Activated T-helper 1 cell treated with anti-CD3 and anti-CD28 coated beads, Interleukin-12 subunit alpha, Interleukin-12 subunit beta, Interleukin-2, Interleukin-4 antibody, amounts not matched to agents 30 ng/mL and 10 ng/mL and 1 ng/mL, durations not matched to agents 14 hours and 24 hours and 36 hours (primary cell): ENCODE measurements around the gene SV2C. TPM values are rescaled to one million over a fixed set of nuclear protein-coding genes. Genes with fewer than 3 reads are reported as not detected.
"Not testable (repeated sequence)": the region's sequence is repeated elsewhere in the genome, so short reads cannot be mapped to it uniquely, and the experiment has no call there.

ENCODE experiments used
- DNase-seq: peaks from one replicate; pipeline ENCODE4 v3.0.0; 2021; ENCODE audit warnings: low spot score
- H3K27ac Mint-ChIP-seq: one replicate; pipeline ENCODE4 v1.8.0; 2021; ENCODE audit warnings: mild to moderate bottlenecking, mixed read lengths
- H3K27me3 Mint-ChIP-seq: one replicate; pipeline ENCODE4 v1.8.0; 2022; ENCODE audit warnings: mild to moderate bottlenecking, moderate library complexity, mixed read lengths; ENCODE audit not compliant: insufficient read depth
- H3K36me3 Mint-ChIP-seq: one replicate; pipeline ENCODE4 v1.8.0; 2021; ENCODE audit warnings: low read depth, mixed read lengths
- H3K4me1 Mint-ChIP-seq: one replicate; pipeline ENCODE4 v1.8.0; 2021; ENCODE audit warnings: low read depth, mixed read lengths
- H3K4me3 Mint-ChIP-seq: one replicate; pipeline ENCODE4 v1.8.0; 2021; ENCODE audit warnings: mild to moderate bottlenecking, moderate library complexity, mixed read lengths
- H3K9me3 Mint-ChIP-seq: one replicate; pipeline ENCODE4 v1.8.0; 2021; ENCODE audit warnings: mixed read lengths
- intact Hi-C: fragments of 100-400 bp; cut with micrococcal nuclease; formaldehyde crosslinking; loops from one replicate; pipeline ENCODE4 v1.15.1; 2024
- total RNA-seq: library from RNA; stranded (reverse); gene quantifications from 2 replicates; pipeline ENCODE4 v1.2.3, GENCODE V29; 2022

SV2C gene
- total RNA-seq, 1 donor from 2014 or later, result 0.05 TPM

GRCh38 chr5:76223696-76224095 is 140.5 kb downstream of the SV2C start:
- Mint-ChIP-seq H3K27ac (no peak overlapping the region), H3K9me3 (peaks cover 6% of the 10 kb centered on the region), H3K4me1 (no peaks in the 10 kb centered on the region), H3K27me3 (peaks cover 7% of the 10 kb centered on the region), H3K36me3 (no peaks in the 10 kb centered on the region), H3K4me3 (no peak overlapping the region)
- intact Hi-C loops, result no loop called here
- DNase-seq, result no peak

- intact Hi-C loops, result no loop called here
- no peaks in the 10 kb centered on the region for H3K36me3 Mint-ChIP-seq
- H3K4me1 Mint-ChIP-seq, result no peaks in the 10 kb centered on the region
- no peak for DNase-seq
- no peaks in the 10 kb centered on the region for H3K9me3 Mint-ChIP-seq
- no peak overlapping the region for H3K4me3 Mint-ChIP-seq
- peaks cover 7% of the 10 kb centered on the region for H3K27me3 Mint-ChIP-seq
- no peak overlapping the region for H3K27ac Mint-ChIP-seq
Measured at GRCh38 chr5:76224898-76225297, 141.7 kb downstream of the SV2C start.

GRCh38 chr5:76225336-76225735 is 142.2 kb downstream of the SV2C start:
- H3K27me3 Mint-ChIP-seq, result peaks cover 7% of the 10 kb centered on the region
- no peaks in the 10 kb centered on the region for H3K36me3 Mint-ChIP-seq
- intact Hi-C loops, result no loop called here
- H3K4me1 Mint-ChIP-seq, result no peaks in the 10 kb centered on the region
- no peak overlapping the region for H3K4me3 Mint-ChIP-seq
- DNase-seq, result no peak
- H3K27ac Mint-ChIP-seq, result no peak overlapping the region
- H3K9me3 Mint-ChIP-seq, result no peaks in the 10 kb centered on the region

- Mint-ChIP-seq H3K27ac (no peak overlapping the region), H3K4me1 (no peaks in the 10 kb centered on the region), H3K9me3 (no peaks in the 10 kb centered on the region), H3K4me3 (no peak overlapping the region), H3K36me3 (no peaks in the 10 kb centered on the region), H3K27me3 (no peaks in the 10 kb centered on the region)
- intact Hi-C loops, result no loop called here
- DNase-seq, result no peak
Measured at GRCh38 chr5:76229900-76230299, 146.7 kb downstream of the SV2C start.

GRCh38 chr5:76230711-76231285 is 147.6 kb downstream of the SV2C start:
- Mint-ChIP-seq H3K27ac (no peak overlapping the region), H3K9me3 (no peaks in the 10 kb centered on the region), H3K4me3 (no peak overlapping the region), H3K4me1 (no peaks in the 10 kb centered on the region), H3K36me3 (no peaks in the 10 kb centered on the region), H3K27me3 (no peaks in the 10 kb centered on the region)
- intact Hi-C loops, result no loop called here
- DNase-seq, result no peak

- H3K9me3 Mint-ChIP-seq, result peaks cover 10% of the 10 kb centered on the region
- H3K27ac Mint-ChIP-seq, result no peak overlapping the region
- H3K27me3 Mint-ChIP-seq, result peaks cover 9% of the 10 kb centered on the region
- no peaks in the 10 kb centered on the region for H3K36me3 Mint-ChIP-seq
- intact Hi-C loops, result no loop called here
- H3K4me3 Mint-ChIP-seq, result no peak overlapping the region
- DNase-seq, result no peak
- no peaks in the 10 kb centered on the region for H3K4me1 Mint-ChIP-seq
Measured at GRCh38 chr5:76234665-76235064, 151.5 kb downstream of the SV2C start.

GRCh38 chr5:76236684-76237083 is 153.5 kb downstream of the SV2C start:
- intact Hi-C loops, result no loop called here
- Mint-ChIP-seq H3K9me3 (peaks cover 10% of the 10 kb centered on the region), H3K4me1 (no peaks in the 10 kb centered on the region), H3K27me3 (peaks cover 16% of the 10 kb centered on the region), H3K4me3 (no peak overlapping the region), H3K36me3 (no peaks in the 10 kb centered on the region), H3K27ac (no peak overlapping the region)
- no peak for DNase-seq

GRCh38 chr5:76240336-76240735 is 157.2 kb downstream of the SV2C start:
- Mint-ChIP-seq H3K27me3 (peaks cover 22% of the 10 kb centered on the region), H3K4me3 (no peak overlapping the region), H3K9me3 (peaks cover 10% of the 10 kb centered on the region), H3K4me1 (no peaks in the 10 kb centered on the region), H3K36me3 (no peaks in the 10 kb centered on the region), H3K27ac (no peak overlapping the region)
- intact Hi-C loops, result no loop called here
- no peak for DNase-seq

GRCh38 chr5:76242155-76242554 is 159.0 kb downstream of the SV2C start:
- H3K4me1 Mint-ChIP-seq, H3K36me3 Mint-ChIP-seq, DNase-seq, H3K27ac Mint-ChIP-seq, intact Hi-C loops, H3K4me3 Mint-ChIP-seq, H3K9me3 Mint-ChIP-seq: not testable (repeated sequence)
- H3K27me3 Mint-ChIP-seq, result peaks cover 18% of the 10 kb centered on the region

- H3K36me3 Mint-ChIP-seq, result no peaks in the 10 kb centered on the region
- no peaks in the 10 kb centered on the region for H3K9me3 Mint-ChIP-seq
- no peak for DNase-seq
- H3K4me1 Mint-ChIP-seq, result no peaks in the 10 kb centered on the region
- no peak overlapping the region for H3K4me3 Mint-ChIP-seq
- intact Hi-C loops, result no loop called here
- H3K27ac Mint-ChIP-seq, result no peak overlapping the region
- H3K27me3 Mint-ChIP-seq, result peaks cover 16% of the 10 kb centered on the region
Measured at GRCh38 chr5:76245590-76245989, 162.4 kb downstream of the SV2C start.

GRCh38 chr5:76249621-76250020 is 166.4 kb downstream of the SV2C start:
- H3K27me3 Mint-ChIP-seq, result peaks cover 18% of the 10 kb centered on the region

GRCh38 chr5:76250463-76250862 is 167.3 kb downstream of the SV2C start:
- Mint-ChIP-seq H3K4me3 (no peak overlapping the region), H3K9me3 (no peaks in the 10 kb centered on the region), H3K4me1 (no peaks in the 10 kb centered on the region), H3K27me3 (peaks cover 22% of the 10 kb centered on the region), H3K36me3 (no peaks in the 10 kb centered on the region), H3K27ac (no peak overlapping the region)
- no peak for DNase-seq
- intact Hi-C loops, result loop anchor here (10.0 kb wide), 1 partner anchor 106 kb away; no protein-coding TSS in a partner anchor

More at GRCh38 chr5:76249621-76250020, 166.4 kb downstream of the SV2C start:
- Mint-ChIP-seq H3K9me3 (no peaks in the 10 kb centered on the region), H3K4me1 (no peaks in the 10 kb centered on the region), H3K4me3 (no peak overlapping the region), H3K27ac (no peak overlapping the region), H3K36me3 (no peaks in the 10 kb centered on the region)
- intact Hi-C loops, result loop anchor here (10.0 kb wide), 1 partner anchor 105 kb away; no protein-coding TSS in a partner anchor
- DNase-seq, result no peak

GRCh38 chr5:76251656-76252055 is 168.5 kb downstream of the SV2C start:
- no peaks in the 10 kb centered on the region for H3K4me1 Mint-ChIP-seq
- H3K27me3 Mint-ChIP-seq, result peaks cover 25% of the 10 kb centered on the region
- no peak overlapping the region for H3K27ac Mint-ChIP-seq
- H3K36me3 Mint-ChIP-seq, result no peaks in the 10 kb centered on the region
- no peaks in the 10 kb centered on the region for H3K9me3 Mint-ChIP-seq
- intact Hi-C loops, result loop anchor here (10.0 kb wide), 1 partner anchor 107 kb away; no protein-coding TSS in a partner anchor
- DNase-seq, result no peak
- H3K4me3 Mint-ChIP-seq, result no peak overlapping the region

- Mint-ChIP-seq H3K4me1 (no peaks in the 10 kb centered on the region), H3K27me3 (peaks cover 25% of the 10 kb centered on the region), H3K9me3 (no peaks in the 10 kb centered on the region), H3K36me3 (no peaks in the 10 kb centered on the region), H3K27ac (no peak overlapping the region), H3K4me3 (no peak overlapping the region)
- intact Hi-C loops, result loop anchor here (10.0 kb wide), 1 partner anchor 108 kb away; no protein-coding TSS in a partner anchor
- DNase-seq, result no peak
Measured at GRCh38 chr5:76252437-76252836, 169.3 kb downstream of the SV2C start.
